HG03175 (cell line): Measurements from ENCODE around the gene SLC27A6.
A peak's percentile ranks its signal among the peaks of the same experiment; 100 is the strongest.
"Not testable (repeated sequence)": the region's sequence is repeated elsewhere in the genome, so short reads cannot be mapped to it uniquely, and the experiment has no call there.

Experiments used
- ATAC-seq: cut with Tn5 transposase; IDR thresholded peaks from one replicate; pipeline ENCODE4 v1.9.1; 2021; ENCODE audit warnings: mild to moderate bottlenecking, moderate library complexity; ENCODE audit not compliant: unreplicated experiment

Gene SLC27A6, protein sequence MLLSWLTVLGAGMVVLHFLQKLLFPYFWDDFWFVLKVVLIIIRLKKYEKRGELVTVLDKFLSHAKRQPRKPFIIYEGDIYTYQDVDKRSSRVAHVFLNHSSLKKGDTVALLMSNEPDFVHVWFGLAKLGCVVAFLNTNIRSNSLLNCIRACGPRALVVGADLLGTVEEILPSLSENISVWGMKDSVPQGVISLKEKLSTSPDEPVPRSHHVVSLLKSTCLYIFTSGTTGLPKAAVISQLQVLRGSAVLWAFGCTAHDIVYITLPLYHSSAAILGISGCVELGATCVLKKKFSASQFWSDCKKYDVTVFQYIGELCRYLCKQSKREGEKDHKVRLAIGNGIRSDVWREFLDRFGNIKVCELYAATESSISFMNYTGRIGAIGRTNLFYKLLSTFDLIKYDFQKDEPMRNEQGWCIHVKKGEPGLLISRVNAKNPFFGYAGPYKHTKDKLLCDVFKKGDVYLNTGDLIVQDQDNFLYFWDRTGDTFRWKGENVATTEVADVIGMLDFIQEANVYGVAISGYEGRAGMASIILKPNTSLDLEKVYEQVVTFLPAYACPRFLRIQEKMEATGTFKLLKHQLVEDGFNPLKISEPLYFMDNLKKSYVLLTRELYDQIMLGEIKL

GRCh38 chr5:128965011-128965637 is at the start of gene SLC27A6:
Gene SLC27A6 (plus strand): TSS chr5:128965488. CDS start chr5:128966138, 650 bp downstream.
- ATAC-seq: no peak

DNA sequence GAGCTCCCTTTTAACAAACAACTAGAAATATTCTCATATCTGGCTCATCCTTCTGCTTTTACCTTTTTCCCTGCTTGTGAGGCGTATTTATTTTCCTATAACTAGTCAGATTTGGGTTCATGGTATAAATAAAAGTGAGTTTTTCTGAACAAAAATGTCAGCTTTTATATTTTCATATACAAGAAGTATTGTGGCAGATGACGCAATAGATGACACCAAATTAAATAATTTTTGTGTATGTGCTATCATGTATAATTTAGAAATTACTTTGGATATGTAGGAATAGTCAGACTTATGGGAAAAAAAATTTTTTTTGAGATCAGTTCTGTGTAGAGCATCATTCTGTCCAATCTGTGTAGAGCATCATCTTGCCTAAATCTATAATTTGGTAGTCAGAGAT is 45.7 kb upstream of the SLC27A6 start:
- no peak for ATAC-seq

DNA sequence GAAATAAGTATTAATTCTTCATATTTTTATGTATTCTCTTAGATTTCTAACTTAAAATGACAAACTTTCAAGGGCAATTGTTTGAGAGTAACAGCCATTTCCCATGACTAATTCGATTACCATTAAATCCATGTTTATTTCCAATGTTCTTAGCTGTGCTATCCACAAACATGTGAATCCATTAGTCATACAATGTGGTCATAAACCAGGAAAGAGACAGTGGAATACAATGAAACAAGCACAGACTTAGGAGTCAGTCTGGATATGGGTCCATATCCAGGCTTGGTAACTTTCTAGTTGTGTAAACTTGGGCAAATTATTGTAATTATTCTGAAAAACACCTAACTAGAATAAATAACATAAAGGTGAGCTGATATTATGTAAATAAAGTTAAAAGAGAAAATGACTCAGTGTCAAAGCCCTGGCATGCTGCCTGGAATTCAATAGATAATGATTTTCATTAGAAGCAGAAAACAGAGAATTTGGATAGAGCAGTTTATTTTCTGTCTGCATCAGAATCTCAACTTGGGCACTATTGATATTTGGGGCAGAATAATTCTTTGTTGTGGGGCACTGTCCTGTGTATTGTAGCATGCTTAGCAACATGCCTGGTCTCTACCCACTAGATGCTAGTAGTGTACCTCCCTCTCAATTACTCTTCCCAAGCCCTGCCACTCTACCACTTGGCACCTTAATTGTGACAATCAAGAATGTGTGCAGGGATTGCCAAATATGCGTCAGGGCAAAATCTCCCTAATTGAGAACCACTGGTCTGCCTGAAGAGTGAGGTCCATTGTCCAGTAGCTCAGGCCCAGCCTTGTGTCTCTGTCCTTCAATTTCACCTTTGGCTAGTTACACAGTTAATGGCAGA is 44.7 kb upstream of the SLC27A6 start:
- no peak for ATAC-seq

GRCh38 chr5:128924299-128924698 is 41.0 kb upstream of the SLC27A6 start:
- no peak for ATAC-seq

GRCh38 chr5:128925973-128926372 is 39.3 kb upstream of the SLC27A6 start:
- ATAC-seq: no peak

DNA sequence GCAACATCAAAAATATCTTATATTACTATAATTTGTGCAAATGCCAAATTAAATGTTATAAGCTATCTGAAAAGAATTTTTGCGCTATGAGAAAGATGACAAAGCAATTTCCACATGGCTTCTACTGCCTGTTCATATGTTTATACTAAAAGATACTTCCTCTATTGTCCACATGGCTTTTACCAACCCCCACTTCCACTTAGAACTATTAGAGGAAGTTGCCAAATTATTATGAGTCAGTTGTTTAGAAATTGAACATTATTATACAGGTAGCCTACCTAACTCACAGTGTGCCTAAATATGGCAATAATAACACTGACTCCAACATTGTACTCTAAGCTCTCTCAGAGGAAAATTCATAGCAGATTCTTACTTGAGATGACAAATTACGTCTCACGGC is 37.6 kb upstream of the SLC27A6 start:
- peak; percentile 56 for ATAC-seq

- not testable (repeated sequence) for ATAC-seq
Observed at GRCh38 chr5:128932232-128932631, 33.1 kb upstream of the SLC27A6 start.

DNA sequence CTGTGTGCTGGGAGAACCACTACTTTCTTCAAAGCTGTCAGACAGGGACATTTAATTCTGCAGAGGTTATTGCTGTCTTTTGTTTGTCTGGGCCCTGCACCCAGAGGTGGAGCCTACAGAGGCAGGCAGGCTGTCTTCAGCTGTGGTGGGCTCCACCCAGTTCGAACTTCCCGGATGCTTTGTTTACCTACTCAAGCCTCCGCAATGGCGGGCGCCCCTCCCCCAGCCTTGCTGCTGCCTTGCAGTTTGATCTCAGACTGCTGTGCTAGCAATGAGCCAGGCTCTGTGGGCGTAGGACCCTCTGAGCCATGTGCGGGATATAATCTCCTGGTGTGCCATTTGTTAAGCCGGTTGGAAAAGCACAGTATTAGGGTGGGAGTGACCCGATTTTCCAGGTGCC is 22.2 kb upstream of the SLC27A6 start:
- not testable (repeated sequence) for ATAC-seq

DNA sequence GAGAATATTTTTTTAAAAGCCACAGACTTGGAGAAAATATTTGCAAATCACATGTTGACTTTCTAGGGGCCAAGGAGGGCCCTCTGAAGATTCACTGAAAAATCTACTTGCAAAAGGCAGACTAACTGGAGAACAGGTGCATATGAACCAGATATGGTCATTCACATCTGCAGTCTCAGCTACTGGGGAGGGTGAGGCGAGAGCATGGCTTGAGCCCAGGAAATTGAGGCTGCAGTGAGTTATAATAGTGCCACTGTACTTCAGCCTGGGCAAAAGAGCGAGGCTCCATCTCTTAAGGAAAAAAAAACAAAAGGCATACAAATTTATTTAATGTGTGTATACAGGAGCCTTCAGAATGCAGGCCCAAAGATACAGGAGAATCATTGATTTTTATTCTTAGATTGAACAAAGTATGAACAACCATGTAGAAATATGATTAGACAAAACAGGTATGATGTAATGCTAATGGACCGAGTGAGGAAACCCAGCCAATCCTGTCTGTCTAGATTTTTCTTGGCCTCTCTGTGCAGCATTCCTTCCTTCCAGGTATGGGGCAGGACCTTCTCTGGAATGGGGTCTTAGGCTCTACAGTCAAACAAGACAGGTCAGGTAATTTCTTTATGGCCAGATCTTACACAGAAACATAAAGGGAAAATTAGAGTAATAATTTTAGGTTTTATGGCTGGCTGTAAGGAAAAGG is 15.3 kb upstream of the SLC27A6 start:
- no peak for ATAC-seq

- not testable (repeated sequence) for ATAC-seq
Observed at GRCh38 chr5:128951301-128951700, 14.0 kb upstream of the SLC27A6 start.

GRCh38 chr5:128956164-128956563 is 9.1 kb upstream of the SLC27A6 start:
- no peak for ATAC-seq

DNA sequence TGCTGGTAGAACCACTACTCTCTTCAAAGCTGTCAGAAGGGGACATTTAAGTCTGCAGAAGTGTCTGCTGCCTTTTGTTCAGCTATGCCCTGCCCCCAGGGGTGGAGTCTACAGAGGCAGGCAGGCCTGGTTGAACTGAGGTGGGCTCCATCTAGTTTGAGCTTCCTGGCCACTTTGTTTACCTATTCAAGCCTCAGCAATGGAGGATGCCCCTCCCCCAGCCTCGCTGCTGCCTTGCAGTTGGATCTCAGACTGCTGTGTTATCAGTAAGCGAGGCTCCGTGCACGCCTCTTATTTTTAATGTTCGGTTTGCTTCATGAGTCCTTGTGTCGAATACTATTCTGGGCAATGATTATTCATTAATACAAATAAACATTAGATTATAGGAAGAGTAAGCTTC is 3.1 kb upstream of the SLC27A6 start:
- ATAC-seq: no peak

DNA sequence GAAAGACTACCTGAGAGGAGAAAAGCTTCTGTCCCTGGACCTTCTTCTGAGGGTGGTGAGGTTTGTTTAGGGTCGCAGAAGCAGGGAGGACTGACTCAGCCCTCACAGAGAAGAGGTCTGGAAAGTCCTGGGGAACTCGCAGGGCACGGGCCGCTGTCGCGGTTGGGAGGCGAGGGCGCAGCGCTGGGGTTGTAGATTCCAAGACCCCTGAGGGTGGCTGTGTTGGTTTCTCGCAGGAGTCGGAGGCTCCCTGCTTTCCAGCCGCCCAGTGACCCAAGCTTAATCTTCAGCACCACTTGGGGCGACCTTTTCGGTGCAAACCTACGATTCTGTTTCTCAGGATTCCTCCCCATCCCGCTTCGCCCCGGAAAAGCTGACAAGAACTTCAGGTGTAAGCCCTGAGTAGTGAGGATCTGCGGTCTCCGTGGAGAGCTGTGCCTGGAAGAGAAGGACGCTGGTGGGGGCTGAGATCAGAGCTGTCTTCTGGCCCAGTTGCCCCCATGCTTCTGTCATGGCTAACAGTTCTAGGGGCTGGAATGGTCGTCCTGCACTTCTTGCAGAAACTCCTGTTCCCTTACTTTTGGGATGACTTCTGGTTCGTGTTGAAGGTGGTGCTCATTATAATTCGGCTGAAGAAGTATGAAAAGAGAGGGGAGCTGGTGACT is 482 bp downstream of the SLC27A6 start:
- no peak for ATAC-seq

- ATAC-seq: no peak
Observed at GRCh38 chr5:128966375-128966774, 1.1 kb downstream of the SLC27A6 start.

DNA sequence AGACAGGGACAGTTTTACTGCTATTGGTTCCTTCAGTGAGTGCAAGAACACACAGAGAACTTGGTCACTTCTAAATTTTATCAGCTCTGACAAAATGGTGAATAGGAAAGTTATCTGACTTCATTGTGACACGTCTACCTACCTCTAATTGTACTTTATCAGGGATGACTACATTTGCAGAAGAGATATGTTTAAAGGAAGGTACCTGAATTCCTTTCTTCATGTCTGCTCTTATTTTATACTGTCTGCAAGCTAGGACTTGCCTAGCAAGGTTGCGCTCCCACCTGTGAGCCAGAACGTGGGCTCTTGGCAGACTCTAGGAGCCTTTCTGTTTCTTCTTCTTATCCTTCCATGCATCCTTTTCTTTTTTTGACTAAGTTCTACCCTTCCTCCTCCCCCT is 1.6 kb downstream of the SLC27A6 start:
- no peak for ATAC-seq

GRCh38 chr5:128973244-128973643 is 8.0 kb downstream of the SLC27A6 start:
- no peak for ATAC-seq

DNA sequence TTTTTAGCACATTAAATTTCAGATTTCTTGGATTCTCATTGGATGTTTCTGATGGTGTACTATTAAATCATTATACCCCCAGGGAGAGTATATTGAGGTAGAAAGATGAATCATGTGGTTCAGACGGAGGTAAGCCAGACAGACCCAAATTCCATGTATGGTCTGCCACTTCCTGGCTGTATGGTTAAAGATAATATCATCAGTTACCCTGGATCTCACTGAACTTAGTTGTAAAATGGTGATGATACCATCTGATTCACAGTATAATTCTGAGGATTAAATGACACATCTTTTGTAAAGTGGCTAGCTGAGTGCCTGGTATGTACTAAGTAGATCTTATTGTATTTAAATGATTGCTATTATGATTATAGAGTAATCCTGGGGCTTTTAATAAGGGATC is 9.3 kb downstream of the SLC27A6 start:
- ATAC-seq: no peak

- no peak for ATAC-seq
Observed at GRCh38 chr5:128979761-128980160, 14.5 kb downstream of the SLC27A6 start.

DNA sequence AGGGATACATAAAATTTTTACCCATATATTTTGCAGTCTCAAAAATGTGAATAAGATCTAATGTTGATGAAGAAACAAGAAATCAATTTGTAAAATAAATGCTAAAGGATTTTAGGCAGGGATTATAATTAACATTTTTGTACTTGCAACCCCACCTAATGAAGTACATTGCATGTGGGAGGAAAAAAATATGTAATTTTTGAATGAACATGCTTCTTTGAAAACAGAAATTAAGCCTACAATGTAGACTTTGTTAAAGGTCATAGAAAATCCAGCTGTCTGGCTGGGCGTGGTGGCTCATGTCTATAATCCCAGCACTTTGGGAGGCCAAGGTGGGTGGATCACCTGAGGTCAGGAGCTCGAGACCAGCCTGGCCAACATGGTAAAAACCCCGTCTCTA is 15.6 kb downstream of the SLC27A6 start:
- no peak for ATAC-seq

- no peak for ATAC-seq
Observed at GRCh38 chr5:128984480-128984879, 19.2 kb downstream of the SLC27A6 start.
